22Rv1 (cell line): ENCODE results near the gene CLNS1A.

ENCODE experiments used
- CTCF ChIP-seq: fragments of 450-650 bp; IDR thresholded peaks from 2 replicates; pipeline ENCODE4 v1.5.1; 2017; ENCODE audit warnings: mild to moderate bottlenecking
- ZFX ChIP-seq: fragments of 450-650 bp; IDR thresholded peaks from 2 replicates; pipeline ENCODE4 v1.6.1; 2017; ENCODE audit warnings: antibody characterized with exemption, borderline replicate concordance

- TF ChIP-seq CTCF (no peak), ZFX (no peak)
These were observed 47.3 kb downstream of the CLNS1A start for GRCh38 chr11:77590194-77590782.
